A549 (cell line): ENCODE measurements around the gene PTPN23.

Experiments used
- CTCF ChIP-seq: fragments of >200 bp; sonication (Bioruptor Twin); formaldehyde crosslinking; IDR thresholded peaks from 3 replicates; pipeline ENCODE4 v1.5.1; 2016
- HMGXB4 ChIP-seq: fragments of 250-450 bp; sonication (Bioruptor Pico); IDR thresholded peaks from 2 replicates; pipeline ENCODE4 v1.5.0; 2021; ENCODE audit warnings: mild to moderate bottlenecking, moderate library complexity, borderline replicate concordance
- MAX ChIP-seq: IDR thresholded peaks from 2 replicates; pipeline ENCODE4 v1.6.1; 2012
- NR3C1 ChIP-seq: fragments of >200 bp; sonication (Bioruptor Twin); formaldehyde crosslinking; IDR thresholded peaks from 3 replicates; pipeline ENCODE4 v1.6.1; 2017
- RARB ChIP-seq: fragments of 250-450 bp; sonication (Bioruptor Pico); IDR thresholded peaks from 2 replicates; pipeline ENCODE4 v1.8.0; 2021; ENCODE audit warnings: mild to moderate bottlenecking, moderate library complexity
- RFX5 ChIP-seq: fragments of 450-650 bp; IDR thresholded peaks from 2 replicates; pipeline ENCODE4 v1.7.1; 2014; ENCODE audit warnings: antibody characterized with exemption, mild to moderate bottlenecking, moderate library complexity
- USF2 ChIP-seq: fragments of 450-650 bp; IDR thresholded peaks from 2 replicates; pipeline ENCODE4 v1.6.1; 2014; ENCODE audit warnings: antibody characterized with exemption

- TF ChIP-seq RARB (CRISPR knock-in tag) (no peak), USF2 (no peak), CTCF (no peak), MAX (no peak), RFX5 (no peak), HMGXB4 (CRISPR knock-in tag) (no peak), NR3C1 (no peak)
Observed at GRCh38 chr3:47409284-47409683, 28.5 kb downstream of the PTPN23 start.
